NCI-H748 (cell line): Measurements from ENCODE around the gene AGGF1.

Source experiments
- DNase-seq: peaks from one replicate; lab custom pipeline; 2025; ENCODE audit not compliant: unreplicated experiment; lab: John Stamatoyannopoulos, UW

Gene AGGF1

GRCh38 chr5:77022511-77023417 is 7.4 kb upstream of the AGGF1 start:
- no peak for DNase-seq

- no peak for DNase-seq
These were observed 5.7 kb upstream of the AGGF1 start for GRCh38 chr5:77024490-77024889.

- DNase-seq: no peak
These were observed 1.4 kb upstream of the AGGF1 start for GRCh38 chr5:77028631-77029375.

GRCh38 chr5:77029376-77029885 is 773 bp upstream of the AGGF1 start:
- no peak for DNase-seq

- no peak for DNase-seq
These were observed 1.7 kb downstream of the AGGF1 start for GRCh38 chr5:77031891-77032290.

- DNase-seq: no peak
These were observed 2.4 kb downstream of the AGGF1 start for GRCh38 chr5:77032635-77033034.

GRCh38 chr5:77033338-77033737 is 3.1 kb downstream of the AGGF1 start:
- DNase-seq: no peak

GRCh38 chr5:77035950-77036349 is 5.7 kb downstream of the AGGF1 start:
- DNase-seq: no peak

- no peak for DNase-seq
These were observed 16.3 kb downstream of the AGGF1 start for GRCh38 chr5:77046416-77047073.

GRCh38 chr5:77064040-77064439 is 33.8 kb downstream of the AGGF1 start:
- DNase-seq: peak; percentile 6

GRCh38 chr5:77065256-77065655 is 35.1 kb downstream of the AGGF1 start:
- DNase-seq: no peak

GRCh38 chr5:77066184-77066583 is 36.0 kb downstream of the AGGF1 start:
- DNase-seq: no peak

- DNase-seq: no peak
These were observed 36.7 kb downstream of the AGGF1 start for GRCh38 chr5:77066823-77067442.

GRCh38 chr5:77073667-77074066 is 43.5 kb downstream of the AGGF1 start:
- no peak for DNase-seq

- DNase-seq: no peak
These were observed 44.5 kb downstream of the AGGF1 start for GRCh38 chr5:77074745-77075144.

- DNase-seq: peak; percentile 88
These were observed 47.0 kb downstream of the AGGF1 start for GRCh38 chr5:77076961-77077828.

GRCh38 chr5:77077829-77078176 is 47.6 kb downstream of the AGGF1 start:
- DNase-seq: no peak

- peak; percentile 60 for DNase-seq
These were observed 50.3 kb downstream of the AGGF1 start for GRCh38 chr5:77080479-77080878.

- DNase-seq: peak; percentile 68
These were observed 50.7 kb downstream of the AGGF1 start for GRCh38 chr5:77080905-77081304.

- no peak for DNase-seq
These were observed 52.1 kb downstream of the AGGF1 start for GRCh38 chr5:77082280-77082679.
